GM12878 (cell line): ENCODE data around the gene EIF4E. TPM values are rescaled to one million over a fixed set of nuclear protein-coding genes. Genes with fewer than 3 reads are reported as not detected.

Experiments used
- ATAC-seq: fragments of 200-7000 bp; cut with Tn5 transposase; 3 replicates; pipeline ENCODE4 v1.9.1; 2020; ENCODE audit warnings: mild to moderate bottlenecking, moderate library complexity
- BruUV-seq: library from RNA; stranded (reverse); fragments of 400-500 nt; replicated peaks from 2 replicates; lab custom pipeline; 2021; lab: Mats Ljungman, UMichigan
- CTCF ChIA-PET: fragments of 300-600 bp; sonication (Branson Sonifier 250); formaldehyde crosslinking; extraction: SDS; loops from one replicate; lab custom pipeline; 2021; ENCODE audit warnings: inconsistent platforms; lab: Yijun Ruan, JAX
- POLR2A ChIA-PET: fragments of 350-600 bp; formaldehyde crosslinking; extraction: SDS; loops from one replicate; lab custom pipeline; 2021; ENCODE audit warnings: inconsistent platforms; lab: Charles Lee
- RAD21 ChIA-PET: fragments of 300-600 bp; sonication (Branson Sonifier 250); formaldehyde crosslinking; loops from one replicate; lab custom pipeline; 2023; ENCODE audit warnings: antibody characterized with exemption; ENCODE audit not compliant: unreplicated experiment; lab: Charles Lee
- SMC1A ChIA-PET: fragments of 300-600 bp; sonication (Branson Sonifier 250); formaldehyde crosslinking; loops from one replicate; lab custom pipeline; 2023; ENCODE audit not compliant: unreplicated experiment, uncharacterized antibody; lab: Charles Lee
- DNase-seq: peaks from one replicate; pipeline ENCODE4 v3.0.0-alpha.2; 2011; ENCODE audit warnings: low read depth, low spot score
- FAIRE-seq: peaks from 3 replicates; lab custom pipeline; 2011; peaks lifted over from hg19 to GRCh38; lab: Jason Lieb, UNC
- H2AFZ ChIP-seq: 2 replicates; pipeline ENCODE4 v1.6.0; 2011; ENCODE audit warnings: low read depth, low read length, control low read depth; ENCODE audit not compliant: control insufficient read depth
- H3K27ac ChIP-seq: 2 replicates; pipeline ENCODE4 v1.5.1; 2011; ENCODE audit warnings: control low read depth; ENCODE audit not compliant: control insufficient read depth, insufficient read depth
- H3K27me3 ChIP-seq, 2 experiments: replicated peaks in 1 of 2; 2 replicates each; pipeline versions ENCODE4 v1.6.0 to v1.6.1; 2011; ENCODE audit warnings: low read length in 1 of 2; ENCODE audit not compliant: control insufficient read depth in 2 of 2, insufficient read depth in 2 of 2
- H3K36me3 ChIP-seq, 2 experiments: 2 replicates each; pipeline ENCODE4 v1.5.1; 2011; ENCODE audit warnings: low read length in 1 of 2; ENCODE audit not compliant: control insufficient read depth in 2 of 2, insufficient read depth in 2 of 2
- H3K4me1 ChIP-seq: 2 replicates; pipeline ENCODE4 v1.6.1; 2011; ENCODE audit warnings: mild to moderate bottlenecking, low read length, moderate library complexity, mixed read lengths; ENCODE audit not compliant: control insufficient read depth, insufficient read depth
- H3K4me2 ChIP-seq: 2 replicates; pipeline ENCODE4 v1.6.0; 2011; ENCODE audit warnings: control low read depth; ENCODE audit not compliant: control insufficient read depth, insufficient read depth
- H3K4me3 ChIP-seq: fragments of 200-600 bp; sonication (generic); 2 replicates; pipeline ENCODE4 v1.5.1; 2016
- H3K79me2 ChIP-seq: 2 replicates; pipeline ENCODE4 v1.6.0; 2011; ENCODE audit warnings: low read length; ENCODE audit not compliant: control insufficient read depth, insufficient read depth
- H3K9ac ChIP-seq: 2 replicates; pipeline ENCODE4 v1.8.0; 2011; ENCODE audit warnings: low read length, control low read depth, mixed read lengths; ENCODE audit not compliant: control insufficient read depth, insufficient read depth
- H3K9me3 ChIP-seq: replicated peaks from 3 replicates; pipeline ENCODE4 v1.5.1; 2011; ENCODE audit warnings: mild to moderate bottlenecking, low read length; ENCODE audit not compliant: control insufficient read depth, insufficient read depth
- H4K20me1 ChIP-seq: 2 replicates; pipeline ENCODE4 v1.6.0; 2011; ENCODE audit not compliant: control insufficient read depth, insufficient read depth
- CEBPB ChIP-seq, 2 experiments: fragments of 150-350 bp in 1 of 2; IDR thresholded peaks; 2 replicates each; pipeline ENCODE4 v1.6.1; 2012 to 2014; ENCODE audit warnings: low read depth in 2 of 2, low read length in 2 of 2, borderline replicate concordance in 1 of 2, inconsistent platforms in 1 of 2
- ETV6 ChIP-seq, 2 experiments: fragments of 450-650 bp in 1 of 2; IDR thresholded peaks in 1 of 2; conservative IDR thresholded peaks in 1 of 2; 2 replicates each; pipeline ENCODE4 v1.6.1; 2014; ENCODE audit warnings: antibody characterized with exemption in 1 of 2, borderline replicate concordance in 1 of 2, low read depth in 1 of 2, mild to moderate bottlenecking in 1 of 2, moderate library complexity in 1 of 2
- FOXK2 ChIP-seq: fragments of 450-650 bp; IDR thresholded peaks from 2 replicates; pipeline ENCODE4 v1.6.1; 2017; ENCODE audit warnings: mild to moderate bottlenecking, moderate library complexity
- POLR2A ChIP-seq: IDR thresholded peaks from 2 replicates; pipeline ENCODE4 v1.6.1; 2011; ENCODE audit warnings: low read depth, mild to moderate bottlenecking, low read length
- POU2F2 ChIP-seq: IDR thresholded peaks from 3 replicates; pipeline ENCODE4 v1.6.1; 2011; ENCODE audit warnings: low read depth, mild to moderate bottlenecking, low read length, borderline replicate concordance
- RBBP5 ChIP-seq: fragments of 200-600 bp; sonication (generic); conservative IDR thresholded peaks from 2 replicates; pipeline ENCODE4 v1.6.1; 2016
- STAT1 ChIP-seq: fragments of 450-650 bp; conservative IDR thresholded peaks from 2 replicates; pipeline ENCODE4 v1.6.1; 2014; ENCODE audit warnings: antibody characterized with exemption, mild to moderate bottlenecking
- WRNIP1 ChIP-seq: IDR thresholded peaks from 2 replicates; pipeline ENCODE4 v1.6.1; 2011; ENCODE audit warnings: low read depth, low read length, improper control_type of control experiment, borderline replicate concordance
- WGBS: methylation state at CpG from one replicate; pipeline ENCODE4 v1.1.6; 2016; ENCODE audit warnings: low lambda C conversion rate; ENCODE audit not compliant: insufficient replicate concordance, insufficient coverage; ENCODE audit errors: missing lambda C conversion rate; 5-methylcytosine and 5-hydroxymethylcytosine counted together
- in situ Hi-C: fragments of 300-500 bp; cut with MboI; formaldehyde crosslinking; loops from 9 replicates; pipeline ENCODE4 v1.14.3; 2018; ENCODE audit warnings: mixed read lengths
- intact Hi-C: fragments of 100-400 bp; cut with micrococcal nuclease; formaldehyde crosslinking; loops from one replicate; pipeline ENCODE4 v1.14.2; 2022; ENCODE audit not compliant: unreplicated experiment
- polyA plus RNA-seq, 11 experiments: library from polyadenylated mRNA; depleted of rRNA in 4 of 11; unstranded in 6 of 11; stranded (reverse) in 5 of 11; fragments of >200 nt; fragmentation: Nextera tagmentation in 4 of 11; fragmentation: Illumina TruSeq in 1 of 11; extraction: Ambion mirVana in 4 of 11; extraction: Trizol in 1 of 11; gene quantifications; 1 replicate in 1 of 11; 2 replicates in 10 of 11; pipeline versions ENCODE4 v1.2.1 to v1.2.3, GENCODE V29; 2011 to 2016; ENCODE audit warnings: inconsistent platforms in 2 of 11, missing spikeins in 2 of 11, low read depth in 1 of 11
- total RNA-seq, 4 experiments: library from RNA; depleted of rRNA in 3 of 4; stranded (reverse); fragments of >200 nt in 3 of 4; fragmentation: Illumina TruSeq in 1 of 4; extraction: Trizol in 1 of 4; gene quantifications; 2 replicates each; pipeline versions ENCODE4 v1.2.1 to v1.2.3, GENCODE V29; 2013 to 2021
- TF ChIP-seq, protein P1 (sequence below): fragments of 450-650 bp; IDR thresholded peaks from 2 replicates; pipeline ENCODE4 v1.6.1; 2017; ENCODE audit warnings: mild to moderate bottlenecking
- TF ChIP-seq, protein P2 (sequence below): fragments of 450-650 bp; IDR thresholded peaks from 2 replicates; pipeline ENCODE4 v1.6.1; 2017; ENCODE audit warnings: mild to moderate bottlenecking, moderate library complexity

EIF4E gene
- total and polyA plus RNA-seq, 10 of the 15 experiments (the other 5 are each of a cell fraction or from before 2014, with no cell fraction given) = 104 to 372 (median 163) TPM

DNA sequence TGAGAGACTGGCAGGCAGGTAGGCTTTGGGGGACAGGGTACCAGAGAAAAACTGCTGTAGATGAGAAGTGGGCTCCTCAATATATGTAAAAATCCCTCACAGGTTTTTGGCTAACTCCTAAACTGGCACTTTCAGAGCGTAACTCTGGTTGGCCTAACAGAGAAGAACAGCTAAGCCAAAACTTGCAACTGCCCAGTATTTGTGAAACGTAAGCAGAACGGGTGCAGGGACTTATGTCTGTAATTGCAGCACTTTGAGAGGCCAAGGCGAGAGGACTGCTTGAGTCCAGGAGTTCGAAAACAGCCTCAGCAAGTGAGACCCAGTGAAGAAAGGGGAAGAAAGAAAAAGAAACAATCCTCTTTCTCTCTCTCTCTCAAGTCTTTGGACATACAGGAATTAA is 25.0 kb downstream of the EIF4E start:
- H3K27ac ChIP-seq = no peak overlapping the region
- no peak for ATAC-seq
- no peak for TF ChIP-seq WRNIP1
- TF ChIP-seq, all 136 proteins: peak for 0
- POLR2A ChIA-PET = interaction anchor here (2.3 kb wide), 1 partner anchor 24 kb away, joined by 5 read pairs; no protein-coding TSS in a partner anchor
- Histone ChIP-seq H3K4me3 (no peak overlapping the region), H4K20me1 (no peaks in the 10 kb centered on the region), H3K4me2 (no peak overlapping the region), H3K79me2 (peaks cover 78% of the 10 kb centered on the region), H3K9ac (no peak overlapping the region), H3K9me3 (no peaks in the 10 kb centered on the region), H3K27me3 (no peaks in the 10 kb centered on the region), H2AFZ (no peak overlapping the region), H3K36me3 (peaks cover 0 to 17% of the 10 kb centered on the region in 2 experiments; a peak in 2 of 4 replicates), H3K4me1 (no peaks in the 10 kb centered on the region)
- DNase-seq (no peak), FAIRE-seq (no peak)
- intact Hi-C loops (no loop called here), in situ Hi-C loops (no loop called here)
- SMC1A ChIA-PET = interaction anchor here (0.7 to 1.0 kb wide), 2 partner anchors 17 to 21 kb away, joined by 3 read pairs; no protein-coding TSS in a partner anchor
- RAD21 ChIA-PET = interaction anchor here (0.5 kb wide), 1 partner anchor 25 kb away, joined by 3 read pairs; the partner anchor contains the start of gene EIF4E
- CTCF ChIA-PET = interaction anchor here (1.5 kb wide), 1 partner anchor 24 kb away, joined by 5 read pairs; no protein-coding TSS in a partner anchor
- BruUV-seq = no TSS peak
- WGBS = 73% methylated on average over 5 of the region's 5 CpGs

DNA sequence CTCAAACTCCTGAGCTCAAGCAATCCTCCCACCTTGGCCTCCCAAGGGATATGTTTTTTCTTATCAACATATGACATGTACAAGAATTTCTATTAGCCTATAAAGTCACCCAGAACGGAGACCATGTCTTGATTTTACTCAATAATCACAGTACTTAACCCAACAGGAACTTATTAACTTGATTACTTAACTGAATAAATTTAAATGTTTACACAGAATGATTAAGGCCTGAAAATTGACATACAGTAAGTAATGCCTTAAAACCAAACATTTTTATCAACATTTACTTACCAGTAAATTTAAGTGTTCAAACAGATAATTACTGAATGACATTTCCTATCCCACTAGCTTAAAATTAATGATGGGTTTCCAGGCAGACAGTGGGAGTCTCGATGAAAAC is 25.4 kb downstream of the EIF4E start:
- H4K20me1 ChIP-seq = no peaks in the 10 kb centered on the region
- TF ChIP-seq RBBP5 = no peak
- TF ChIP-seq POLR2A = no peak
- TF ChIP-seq ETV6 (conservative IDR thresholded peaks at IDR 0.05 in 1 of 2, IDR thresholded peaks at IDR 0.05 in 1 of 2; ENCODE audit: borderline replicate concordance in 1 of 2, low read depth in 1 of 2) = no peak
- TF ChIP-seq POU2F2 = no peak
- TF ChIP-seq CEBPB (IDR thresholded peaks at IDR 0.05; ENCODE audit: borderline replicate concordance in 1 of 2, low read depth in 2 of 2, low read length in 2 of 2) = no peak
- TF ChIP-seq, protein P1, sequence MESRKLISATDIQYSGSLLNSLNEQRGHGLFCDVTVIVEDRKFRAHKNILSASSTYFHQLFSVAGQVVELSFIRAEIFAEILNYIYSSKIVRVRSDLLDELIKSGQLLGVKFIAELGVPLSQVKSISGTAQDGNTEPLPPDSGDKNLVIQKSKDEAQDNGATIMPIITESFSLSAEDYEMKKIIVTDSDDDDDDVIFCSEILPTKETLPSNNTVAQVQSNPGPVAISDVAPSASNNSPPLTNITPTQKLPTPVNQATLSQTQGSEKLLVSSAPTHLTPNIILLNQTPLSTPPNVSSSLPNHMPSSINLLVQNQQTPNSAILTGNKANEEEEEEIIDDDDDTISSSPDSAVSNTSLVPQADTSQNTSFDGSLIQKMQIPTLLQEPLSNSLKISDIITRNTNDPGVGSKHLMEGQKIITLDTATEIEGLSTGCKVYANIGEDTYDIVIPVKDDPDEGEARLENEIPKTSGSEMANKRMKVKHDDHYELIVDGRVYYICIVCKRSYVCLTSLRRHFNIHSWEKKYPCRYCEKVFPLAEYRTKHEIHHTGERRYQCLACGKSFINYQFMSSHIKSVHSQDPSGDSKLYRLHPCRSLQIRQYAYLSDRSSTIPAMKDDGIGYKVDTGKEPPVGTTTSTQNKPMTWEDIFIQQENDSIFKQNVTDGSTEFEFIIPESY = no peak
- no peak for TF ChIP-seq STAT1
- no peak for TF ChIP-seq FOXK2
- TF ChIP-seq WRNIP1 = no peak
- TF ChIP-seq, protein P2, sequence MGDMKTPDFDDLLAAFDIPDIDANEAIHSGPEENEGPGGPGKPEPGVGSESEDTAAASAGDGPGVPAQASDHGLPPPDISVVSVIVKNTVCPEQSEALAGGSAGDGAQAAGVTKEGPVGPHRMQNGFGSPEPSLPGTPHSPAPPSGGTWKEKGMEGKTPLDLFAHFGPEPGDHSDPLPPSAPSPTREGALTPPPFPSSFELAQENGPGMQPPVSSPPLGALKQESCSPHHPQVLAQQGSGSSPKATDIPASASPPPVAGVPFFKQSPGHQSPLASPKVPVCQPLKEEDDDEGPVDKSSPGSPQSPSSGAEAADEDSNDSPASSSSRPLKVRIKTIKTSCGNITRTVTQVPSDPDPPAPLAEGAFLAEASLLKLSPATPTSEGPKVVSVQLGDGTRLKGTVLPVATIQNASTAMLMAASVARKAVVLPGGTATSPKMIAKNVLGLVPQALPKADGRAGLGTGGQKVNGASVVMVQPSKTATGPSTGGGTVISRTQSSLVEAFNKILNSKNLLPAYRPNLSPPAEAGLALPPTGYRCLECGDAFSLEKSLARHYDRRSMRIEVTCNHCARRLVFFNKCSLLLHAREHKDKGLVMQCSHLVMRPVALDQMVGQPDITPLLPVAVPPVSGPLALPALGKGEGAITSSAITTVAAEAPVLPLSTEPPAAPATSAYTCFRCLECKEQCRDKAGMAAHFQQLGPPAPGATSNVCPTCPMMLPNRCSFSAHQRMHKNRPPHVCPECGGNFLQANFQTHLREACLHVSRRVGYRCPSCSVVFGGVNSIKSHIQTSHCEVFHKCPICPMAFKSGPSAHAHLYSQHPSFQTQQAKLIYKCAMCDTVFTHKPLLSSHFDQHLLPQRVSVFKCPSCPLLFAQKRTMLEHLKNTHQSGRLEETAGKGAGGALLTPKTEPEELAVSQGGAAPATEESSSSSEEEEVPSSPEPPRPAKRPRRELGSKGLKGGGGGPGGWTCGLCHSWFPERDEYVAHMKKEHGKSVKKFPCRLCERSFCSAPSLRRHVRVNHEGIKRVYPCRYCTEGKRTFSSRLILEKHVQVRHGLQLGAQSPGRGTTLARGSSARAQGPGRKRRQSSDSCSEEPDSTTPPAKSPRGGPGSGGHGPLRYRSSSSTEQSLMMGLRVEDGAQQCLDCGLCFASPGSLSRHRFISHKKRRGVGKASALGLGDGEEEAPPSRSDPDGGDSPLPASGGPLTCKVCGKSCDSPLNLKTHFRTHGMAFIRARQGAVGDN = no peak

More for the DNA sequence above, 25.4 kb downstream of the EIF4E start:
- BruUV-seq = no TSS peak
- Histone ChIP-seq H3K36me3 (peaks cover 0 to 19% of the 10 kb centered on the region in 2 experiments; a peak in 2 of 4 replicates), H3K27ac (no peak overlapping the region), H3K9ac (no peak overlapping the region), H2AFZ (no peak overlapping the region), H3K79me2 (peaks cover 74% of the 10 kb centered on the region), H3K4me2 (no peak overlapping the region), H3K27me3 (no peaks in the 10 kb centered on the region), H3K9me3 (no peaks in the 10 kb centered on the region), H3K4me1 (no peaks in the 10 kb centered on the region), H3K4me3 (no peak overlapping the region)
- no peak for DNase-seq
- 29% methylated on average over 2 of the region's 2 CpGs for WGBS
- RAD21 ChIA-PET = interaction anchor here (0.5 kb wide), 1 partner anchor 25 kb away, joined by 3 read pairs; the partner anchor contains the start of gene EIF4E
- intact Hi-C loops (no loop called here), in situ Hi-C loops (no loop called here)
- POLR2A ChIA-PET = interaction anchor here (2.3 kb wide), 1 partner anchor 24 kb away, joined by 5 read pairs; no protein-coding TSS in a partner anchor
- ATAC-seq = no peak
- SMC1A ChIA-PET = interaction anchor here (0.7 to 1.0 kb wide), 3 partner anchors 18 to 22 kb away, joined by 3 read pairs; no protein-coding TSS in a partner anchor
- FAIRE-seq = no peak
- CTCF ChIA-PET = no interaction called here
